22Rv1 (cell line): ENCODE measurements around the gene GABRB1.

Source experiments
- H3K27ac ChIP-seq: fragments of 450-650 bp; 2 replicates; pipeline ENCODE4 v1.5.1; 2017
- CTCF ChIP-seq: fragments of 450-650 bp; IDR thresholded peaks from 2 replicates; pipeline ENCODE4 v1.5.1; 2017; ENCODE audit warnings: mild to moderate bottlenecking
- ZFX ChIP-seq: fragments of 450-650 bp; IDR thresholded peaks from 2 replicates; pipeline ENCODE4 v1.6.1; 2017; ENCODE audit warnings: antibody characterized with exemption, borderline replicate concordance

Gene GABRB1

GRCh38 chr4:47468706-47469365 lies 437.5 kb downstream of the GABRB1 start:
- no peak overlapping the region for H3K27ac ChIP-seq
- TF ChIP-seq ZFX (no peak), CTCF (no peak)

GRCh38 chr4:47469951-47470350 lies 438.6 kb downstream of the GABRB1 start:
- no peak overlapping the region for H3K27ac ChIP-seq
- TF ChIP-seq CTCF (no peak), ZFX (no peak)

GRCh38 chr4:47471064-47471463 lies 439.7 kb downstream of the GABRB1 start:
- TF ChIP-seq CTCF (no peak), ZFX (no peak)
- no peak overlapping the region for H3K27ac ChIP-seq

- no peak for TF ChIP-seq ZFX
- no peak for TF ChIP-seq CTCF
- H3K27ac ChIP-seq: no peak overlapping the region
These were observed 440.2 kb downstream of the GABRB1 start for GRCh38 chr4:47471591-47471990.

- TF ChIP-seq ZFX (no peak), CTCF (no peak)
- no peak overlapping the region for H3K27ac ChIP-seq
These were observed 441.9 kb downstream of the GABRB1 start for GRCh38 chr4:47473141-47473750.

GRCh38 chr4:47474799-47475198 lies 443.4 kb downstream of the GABRB1 start:
- no peak overlapping the region for H3K27ac ChIP-seq
- TF ChIP-seq CTCF (no peak), ZFX (no peak)

GRCh38 chr4:47475411-47475810 lies 444.0 kb downstream of the GABRB1 start:
- TF ChIP-seq CTCF (no peak), ZFX (no peak)
- H3K27ac ChIP-seq: no peak overlapping the region
